ENCODE results near the gene OR2T3.
"Not testable (repeated sequence)": the region's sequence is repeated elsewhere in the genome, so short reads cannot be mapped to it uniquely, and the experiment has no call there.

- TF ChIP-seq CTCF (conservative IDR thresholded peaks at IDR 0.05 in 1 of 2, IDR thresholded peaks at IDR 0.05 in 1 of 2; ENCODE audit: low read depth in 1 of 2, low read length in 2 of 2); EZH2 (IDR thresholded peaks at IDR 0.05; ENCODE audit: low read length, missing control alignments): not testable (repeated sequence)
Measured at GRCh38 chr1:248434913-248435312, 38.2 kb upstream of the OR2T3 start.
